H1 (cell line): ENCODE data around the gene ADA. TPM values are rescaled to one million over a fixed set of nuclear protein-coding genes. Genes with fewer than 3 reads are reported as not detected.

Experiments used
- CBX5 ChIP-seq: fragments of 300-800, 300-1000 bp; sonication (generic); IDR thresholded peaks from 2 replicates; pipeline ENCODE4 v1.7.1; 2016; ENCODE audit warnings: antibody characterized with exemption, low read length, low read depth
- CREB1 ChIP-seq: IDR thresholded peaks from 2 replicates; pipeline ENCODE4 v1.6.1; 2012; ENCODE audit warnings: inconsistent platforms
- polyA plus RNA-seq, 7 experiments: library from polyadenylated mRNA; depleted of rRNA in 3 of 7; stranded (reverse) in 5 of 7; unstranded in 2 of 7; fragments of >200 nt in 5 of 7; fragments of 200-250 nt in 2 of 7; gene quantifications; 1 replicate in 5 of 7; 2 replicates in 1 of 7; 4 replicates in 1 of 7; pipeline versions ENCODE4 v1.2.1 to v1.2.3, GENCODE V29; 2011 to 2013; ENCODE audit warnings: missing spikeins in 2 of 7, mixed read lengths in 2 of 7
- total RNA-seq: library from RNA; stranded (reverse); fragmentation: NEBNext Ultra II Directional; extraction: Animal tissue kit (Norgen Biotek cat#: 25700); gene quantifications from 2 replicates; pipeline ENCODE4 v1.2.1, GENCODE V29; 2021

ADA gene
- total and polyA plus RNA-seq, 2 of the 8 experiments (the other 6 are each of a cell fraction or from before 2014, with no cell fraction given), result 19.9 to 32.8 TPM

- TF ChIP-seq CREB1 (no peak), CBX5 (no peak)
Observed at GRCh38 chr20:44643596-44644229, 7.8 kb downstream of the ADA start (continued).
